Testis (tissue), 3 donors: ENCODE measurements around the gene P2RY6. TPM values are rescaled to one million over a fixed set of nuclear protein-coding genes. Genes with fewer than 3 reads are reported as not detected.

Experiments used
- DNase-seq: peaks from one replicate; pipeline ENCODE4 v3.0.0-alpha.2; 2019
- H3K27ac ChIP-seq, 2 donors: fragments of 200-600 bp; sonication (generic); one replicate each; pipeline ENCODE4 v1.5.1; 2019
- H3K27me3 ChIP-seq: fragments of 200-600 bp; sonication (generic); one replicate; pipeline ENCODE4 v1.5.1; 2019
- H3K36me3 ChIP-seq: fragments of 200-600 bp; sonication (generic); one replicate; pipeline ENCODE4 v1.5.1; 2017; ENCODE audit warnings: low read depth; ENCODE audit errors: missing control alignments
- H3K4me1 ChIP-seq: fragments of 200-600 bp; sonication (generic); one replicate; pipeline ENCODE4 v1.5.1; 2019
- H3K4me3 ChIP-seq, 2 donors: fragments of 200-600 bp; sonication (generic); one replicate each; pipeline ENCODE4 v1.5.1; 2017 to 2019
- H3K9me3 ChIP-seq: fragments of 200-600 bp; sonication (generic); one replicate; pipeline ENCODE4 v1.5.1; 2017
- POLR2A ChIP-seq: fragments of 450-650 bp; IDR thresholded peaks from one replicate; pipeline ENCODE4 v1.6.1; 2017; ENCODE audit warnings: antibody characterized with exemption, mild to moderate bottlenecking, moderate library complexity
- WGBS, 2 donors: methylation state at CpG; one replicate each; pipeline ENCODE4 v1.1.5; 2018; 5-methylcytosine and 5-hydroxymethylcytosine counted together
- intact Hi-C: fragments of 100-400 bp; cut with DNase I; formaldehyde crosslinking; loops from one replicate; pipeline ENCODE4 v1.15.1; 2023; ENCODE audit warnings: low total_unique reads
- polyA plus RNA-seq: library from polyadenylated mRNA; stranded (reverse); fragments of 350-450 nt; fragmentation: Illumina TruSeq; extraction: RNeasy Lipid Tissue Mini Kit (QIAGEN cat#74804); gene quantifications from one replicate; pipeline ENCODE4 v1.2.3, GENCODE V29; 2014; ENCODE audit warnings: low read depth, low replicate concordance; ENCODE audit not compliant: insufficient read depth
- total RNA-seq, 2 donors: library from RNA; depleted of rRNA; stranded (reverse); fragments of >200 nt; gene quantifications; one replicate each; pipeline ENCODE4 v1.2.3, GENCODE V29; 2016
- TF ChIP-seq, protein P1 (sequence below), 3 experiments: fragments of 450-650 bp in 2 of 3; fragments of 200-600 bp in 1 of 3; sonication (generic) in 1 of 3; IDR thresholded peaks; one replicate each; pipeline ENCODE4 v1.5.1; 2016 to 2019; ENCODE audit warnings: antibody characterized with exemption in 3 of 3, mild to moderate bottlenecking in 2 of 3, moderate library complexity in 1 of 3

P2RY6 gene
- total and polyA plus RNA-seq, 3 donors from 2014 or later: 0.25 to 2.7 (median 0.47) TPM

DNA sequence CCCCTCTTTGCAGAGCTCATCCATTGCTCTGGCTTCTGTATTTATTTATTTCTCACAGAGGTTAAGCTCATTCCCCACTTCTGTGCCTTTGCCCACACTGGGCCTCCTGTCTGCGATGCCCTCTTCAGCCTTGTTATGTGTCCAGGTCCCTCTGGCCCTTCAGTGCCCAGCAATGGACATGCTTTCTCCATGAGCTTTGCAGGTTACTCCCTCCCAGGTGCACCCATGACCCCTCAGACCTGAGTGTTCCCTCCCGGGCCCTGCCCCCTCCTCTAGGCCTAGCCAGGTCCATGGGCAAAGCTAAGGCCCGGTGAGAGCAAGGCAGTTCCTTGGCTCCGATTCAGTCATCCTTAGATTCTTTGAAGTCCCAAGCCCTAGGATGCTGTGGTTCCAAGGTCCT, 18.4 kb downstream of the P2RY6 start:
- intact Hi-C loops: no loop called here
- TF ChIP-seq POLR2A: no peak
- TF ChIP-seq, protein P1, sequence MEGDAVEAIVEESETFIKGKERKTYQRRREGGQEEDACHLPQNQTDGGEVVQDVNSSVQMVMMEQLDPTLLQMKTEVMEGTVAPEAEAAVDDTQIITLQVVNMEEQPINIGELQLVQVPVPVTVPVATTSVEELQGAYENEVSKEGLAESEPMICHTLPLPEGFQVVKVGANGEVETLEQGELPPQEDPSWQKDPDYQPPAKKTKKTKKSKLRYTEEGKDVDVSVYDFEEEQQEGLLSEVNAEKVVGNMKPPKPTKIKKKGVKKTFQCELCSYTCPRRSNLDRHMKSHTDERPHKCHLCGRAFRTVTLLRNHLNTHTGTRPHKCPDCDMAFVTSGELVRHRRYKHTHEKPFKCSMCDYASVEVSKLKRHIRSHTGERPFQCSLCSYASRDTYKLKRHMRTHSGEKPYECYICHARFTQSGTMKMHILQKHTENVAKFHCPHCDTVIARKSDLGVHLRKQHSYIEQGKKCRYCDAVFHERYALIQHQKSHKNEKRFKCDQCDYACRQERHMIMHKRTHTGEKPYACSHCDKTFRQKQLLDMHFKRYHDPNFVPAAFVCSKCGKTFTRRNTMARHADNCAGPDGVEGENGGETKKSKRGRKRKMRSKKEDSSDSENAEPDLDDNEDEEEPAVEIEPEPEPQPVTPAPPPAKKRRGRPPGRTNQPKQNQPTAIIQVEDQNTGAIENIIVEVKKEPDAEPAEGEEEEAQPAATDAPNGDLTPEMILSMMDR (IDR thresholded peaks at IDR 0.05): no peak
- 91 to 100% methylated on average over 2 to 4 of the region's 4 CpGs for WGBS, 2 donors

DNA sequence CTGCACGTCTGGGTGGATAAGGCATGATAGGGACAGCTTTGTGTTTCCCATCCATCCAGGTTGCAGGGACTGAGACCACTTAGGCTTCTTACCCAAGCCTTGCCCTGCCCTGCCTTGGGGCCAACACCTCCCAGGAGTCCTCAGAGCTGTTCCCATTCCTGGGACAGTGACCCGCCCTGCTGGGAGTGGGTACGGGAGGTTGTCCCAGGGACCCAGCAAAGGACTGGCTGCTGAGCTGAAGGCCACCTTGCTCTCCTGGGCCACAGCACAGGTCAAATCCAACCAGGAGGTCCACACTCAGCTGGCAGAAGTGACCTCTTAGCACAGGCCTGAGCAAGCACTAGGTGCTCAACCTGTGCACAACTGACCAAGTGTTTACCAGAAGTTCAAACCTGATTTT, 19.1 kb downstream of the P2RY6 start:
- intact Hi-C loops: no loop called here
- no peaks in the 10 kb centered on the region for H3K9me3 ChIP-seq
- 96 to 100% methylated on average over 1 to 3 of the region's 3 CpGs for WGBS, 2 donors
- no peak overlapping the region for H3K27ac ChIP-seq
- H3K4me1 ChIP-seq: peaks cover 25% of the 10 kb centered on the region
- TF ChIP-seq, protein P1 (IDR thresholded peaks at IDR 0.05): no peak
- no peak for TF ChIP-seq POLR2A
- no peaks in the 10 kb centered on the region for H3K27me3 ChIP-seq
- no peak for DNase-seq
- H3K36me3 ChIP-seq: no peaks in the 10 kb centered on the region
- no peak overlapping the region for H3K4me3 ChIP-seq

More for the DNA sequence above, 18.4 kb downstream of the P2RY6 start:
- Histone ChIP-seq H3K27ac (no peak overlapping the region), H3K4me3 (no peak overlapping the region), H3K36me3 (no peaks in the 10 kb centered on the region), H3K27me3 (no peaks in the 10 kb centered on the region), H3K9me3 (no peaks in the 10 kb centered on the region), H3K4me1 (peaks cover 25% of the 10 kb centered on the region)
- no peak for DNase-seq

DNA sequence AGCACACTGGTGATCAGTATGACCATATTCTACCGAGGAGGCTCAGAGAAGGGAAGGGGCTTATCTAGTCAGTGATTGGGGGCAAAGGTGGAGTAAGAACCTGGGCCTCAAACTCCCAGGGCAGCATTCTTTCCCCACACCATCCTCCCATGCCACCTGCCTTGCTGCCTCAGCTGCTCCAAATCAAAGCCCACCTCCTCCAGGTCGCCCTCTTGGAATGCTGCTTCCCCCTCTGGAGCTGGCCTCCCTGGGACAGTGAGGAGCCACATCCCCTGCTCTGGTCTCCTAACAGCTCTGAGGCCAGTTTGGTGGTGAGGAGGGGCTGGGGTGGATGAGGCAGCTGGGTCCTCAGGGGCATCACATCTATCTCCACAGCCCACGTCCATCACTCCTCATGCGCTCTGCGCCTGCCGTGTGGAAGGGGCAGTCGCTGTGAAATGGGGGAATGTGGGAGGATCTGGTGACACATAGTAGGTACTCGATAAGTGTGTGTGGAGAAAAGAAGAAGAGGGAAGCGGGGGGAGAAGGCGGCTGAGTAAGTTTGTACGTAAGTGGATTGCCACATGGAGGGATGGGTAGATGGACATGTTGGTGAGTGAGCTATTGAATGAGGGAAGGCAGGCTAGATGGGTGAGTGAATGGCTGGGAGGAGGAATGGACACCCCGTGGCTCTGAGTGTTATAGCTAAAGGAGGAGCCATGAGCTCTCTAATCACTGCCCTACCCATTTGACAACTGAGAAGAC, 19.8 kb downstream of the P2RY6 start:
- Histone ChIP-seq H3K27ac (no peak overlapping the region), H3K4me1 (peaks cover 25% of the 10 kb centered on the region), H3K4me3 (no peak overlapping the region), H3K9me3 (no peaks in the 10 kb centered on the region), H3K27me3 (no peaks in the 10 kb centered on the region), H3K36me3 (no peaks in the 10 kb centered on the region)
- no peak for DNase-seq
- 88 to 91% methylated on average over 11 to 12 of the region's 12 CpGs for WGBS, 2 donors
- TF ChIP-seq POLR2A: no peak
- TF ChIP-seq, protein P1 (IDR thresholded peaks at IDR 0.05): no peak
- intact Hi-C loops: no loop called here

GRCh38 chr11:73292525-73292894, 20.4 kb downstream of the P2RY6 start:
- TF ChIP-seq POLR2A: no peak
- TF ChIP-seq, protein P1 (IDR thresholded peaks at IDR 0.05): no peak
- H3K27ac ChIP-seq: no peak overlapping the region
- H3K4me3 ChIP-seq: no peak overlapping the region
- intact Hi-C loops: no loop called here
- peaks cover 21% of the 10 kb centered on the region for H3K4me1 ChIP-seq
- no peaks in the 10 kb centered on the region for H3K36me3 ChIP-seq
- H3K27me3 ChIP-seq: no peaks in the 10 kb centered on the region
- 68 to 76% methylated on average over 5 of the region's 5 CpGs for WGBS, 2 donors
- DNase-seq: no peak
- no peaks in the 10 kb centered on the region for H3K9me3 ChIP-seq

- intact Hi-C loops: no loop called here
- TF ChIP-seq, protein P1 (IDR thresholded peaks at IDR 0.05): no peak
- TF ChIP-seq POLR2A: no peak
- no peak overlapping the region for H3K4me3 ChIP-seq
- H3K27ac ChIP-seq: no peak overlapping the region
- no peaks in the 10 kb centered on the region for H3K36me3 ChIP-seq
- DNase-seq: no peak
- no peaks in the 10 kb centered on the region for H3K27me3 ChIP-seq
- 90 to 96% methylated on average over 3 to 4 of the region's 4 CpGs for WGBS, 2 donors
- H3K9me3 ChIP-seq: no peaks in the 10 kb centered on the region
- H3K4me1 ChIP-seq: peaks cover 13% of the 10 kb centered on the region
Measured at GRCh38 chr11:73293356-73293936, 21.3 kb downstream of the P2RY6 start.
